HG03442 (cell line): ENCODE data around the gene HRK.

ENCODE experiments used
- ATAC-seq: cut with Tn5 transposase; IDR thresholded peaks from one replicate; pipeline ENCODE4 v1.9.1; 2021; ENCODE audit warnings: mild to moderate bottlenecking, moderate library complexity; ENCODE audit not compliant: unreplicated experiment

HRK gene

GRCh38 chr12:116881325-116881876 is at the start of gene HRK:
HRK (minus strand) TSS chr12:116881441; CDS start chr12:116881307, 134 bp downstream.
- no peak for ATAC-seq

- no peak for ATAC-seq
These were observed 48.6 kb upstream of the HRK start for GRCh38 chr12:116929885-116930284.

GRCh38 chr12:116928504-116928903 is 47.3 kb upstream of the HRK start:
- ATAC-seq, result no peak

- no peak for ATAC-seq
These were observed 46.2 kb upstream of the HRK start for GRCh38 chr12:116927244-116927940.

DNA sequence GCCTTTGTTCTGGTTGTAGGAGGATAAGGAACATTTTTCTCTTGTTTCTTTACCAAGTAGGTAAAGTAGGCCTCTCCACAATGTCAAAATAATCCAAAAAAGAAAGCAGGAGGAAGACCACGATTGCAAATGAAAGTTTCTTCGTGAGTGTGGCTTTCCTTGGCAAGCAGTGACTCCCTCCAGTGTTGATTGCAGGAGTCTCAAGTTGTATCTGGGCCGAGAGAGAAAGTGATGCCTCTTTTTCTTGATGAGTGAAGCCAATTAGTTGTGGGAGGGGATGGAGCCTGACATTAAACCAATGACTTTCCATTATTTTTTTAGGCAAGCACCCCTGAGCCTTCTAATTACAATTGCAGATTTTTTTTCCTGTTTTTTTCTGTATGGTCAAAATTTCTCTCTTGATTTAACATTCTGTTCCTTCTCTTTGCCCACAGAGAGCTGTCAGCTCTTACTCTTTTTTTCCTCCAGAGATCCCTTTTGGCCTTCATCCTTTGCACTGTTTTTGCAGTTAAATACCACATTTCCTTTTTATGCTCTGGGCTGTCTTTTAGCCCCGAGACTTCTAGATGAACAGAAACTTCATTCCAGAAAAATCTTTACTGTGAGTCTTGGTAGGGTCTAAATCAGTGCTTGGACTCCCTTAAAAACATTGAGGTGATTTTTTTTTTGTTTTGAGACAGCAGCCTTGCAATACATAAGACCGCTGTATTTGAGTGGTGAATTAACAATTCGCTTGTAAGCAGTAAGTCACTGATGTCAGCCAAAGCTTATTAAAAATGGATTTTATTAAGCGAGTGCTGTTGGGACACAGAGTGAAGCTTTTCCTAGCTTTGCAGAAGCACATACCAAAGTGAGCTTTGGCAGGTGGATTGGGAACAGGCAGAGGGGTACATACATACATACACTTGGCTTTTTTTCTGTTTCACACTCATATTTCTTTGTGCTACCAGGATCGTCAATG is 45.3 kb upstream of the HRK start:
- no peak for ATAC-seq

GRCh38 chr12:116924558-116925453 is 43.6 kb upstream of the HRK start:
- peak; percentile 66 for ATAC-seq

DNA sequence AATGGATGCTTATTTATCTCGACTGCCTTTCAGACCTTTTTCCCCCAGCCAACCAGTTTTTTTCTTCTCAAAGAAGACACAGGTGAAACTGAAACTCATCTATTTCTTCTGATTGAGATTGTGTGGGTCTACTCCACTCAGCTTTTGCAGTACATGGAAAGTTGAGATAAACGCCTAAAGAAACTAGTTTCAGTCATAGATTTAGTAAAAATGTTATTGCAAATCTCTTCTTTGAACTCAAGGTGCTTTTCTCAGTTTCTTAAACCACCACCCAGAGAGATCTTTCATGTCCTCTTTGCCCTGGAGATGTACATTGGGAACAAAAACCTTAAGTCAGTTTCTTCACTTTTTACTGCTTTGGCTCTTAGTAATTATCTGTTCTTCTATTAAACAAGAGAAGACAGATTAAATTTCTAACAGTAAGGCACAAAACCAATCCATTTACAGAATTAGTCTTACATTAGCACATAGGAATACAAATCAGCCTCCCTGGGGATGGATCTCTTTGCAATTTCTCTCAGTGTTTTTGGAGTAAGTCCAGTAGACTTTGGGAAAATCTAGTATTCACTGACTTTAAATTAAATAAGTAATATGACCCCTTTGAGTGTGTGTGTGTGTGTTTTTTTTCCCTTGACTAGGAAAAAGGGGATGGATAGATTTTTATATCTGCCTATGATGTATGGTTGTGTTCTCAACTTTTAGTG is 41.1 kb upstream of the HRK start:
- ATAC-seq, result peak; percentile 71

- ATAC-seq, result no peak
These were observed 39.7 kb upstream of the HRK start for GRCh38 chr12:116920939-116921338.

DNA sequence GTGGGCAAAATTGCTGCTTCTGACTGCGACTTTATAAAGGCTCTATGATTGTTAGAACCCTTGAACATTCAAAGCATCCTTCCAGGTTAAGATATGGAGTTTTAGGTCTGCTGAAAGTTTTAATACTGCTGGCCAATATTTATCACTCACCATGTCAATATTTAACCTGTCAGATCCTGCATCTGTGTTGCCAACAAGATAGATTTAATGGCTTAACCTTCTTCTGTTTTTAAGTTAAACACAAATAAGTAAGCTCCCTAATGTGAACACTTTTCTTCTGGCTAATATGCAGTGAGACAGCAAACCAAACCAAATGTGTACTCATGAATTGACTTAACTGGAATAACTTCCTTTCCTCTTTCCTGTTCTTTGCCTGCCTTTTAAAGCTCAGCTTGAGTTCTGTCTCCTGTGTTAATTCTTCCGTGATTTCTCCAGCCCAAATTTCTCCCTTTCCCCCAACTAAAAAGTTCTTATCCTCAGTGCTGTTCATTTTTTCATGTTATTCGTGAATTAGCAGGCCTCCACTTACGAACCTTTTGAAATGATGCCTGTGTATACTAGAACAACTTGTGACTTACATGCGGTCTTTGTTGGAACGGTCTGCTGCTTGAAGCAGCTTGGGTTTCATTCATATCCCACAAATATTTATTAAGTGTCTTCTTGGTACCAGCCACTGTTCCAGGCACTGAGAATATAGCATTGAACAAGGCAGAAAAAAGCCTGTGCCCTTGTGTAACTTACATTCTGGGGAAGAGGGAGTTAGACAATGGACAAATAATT is 38.7 kb upstream of the HRK start:
- ATAC-seq, result no peak

DNA sequence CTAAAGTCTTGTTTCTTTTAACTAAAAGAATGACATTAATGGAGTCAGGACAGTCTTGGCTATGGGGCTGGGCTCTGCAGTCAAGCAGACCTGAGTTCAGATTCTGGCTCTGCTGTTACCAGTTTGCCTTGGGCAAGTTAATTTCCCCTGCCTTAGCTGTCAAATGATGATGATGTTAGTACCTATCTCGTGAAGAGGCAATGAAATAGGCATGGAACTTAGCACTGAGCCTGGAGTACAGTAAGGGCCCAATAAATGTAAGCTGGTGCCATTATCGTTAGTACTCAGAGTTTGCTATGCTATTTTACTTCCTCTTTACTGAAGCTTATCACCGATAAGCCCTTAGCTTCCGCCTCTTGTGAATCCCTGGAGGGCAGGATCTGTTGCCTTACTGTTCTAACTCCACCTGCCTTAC is 38.0 kb upstream of the HRK start:
- ATAC-seq, result no peak

GRCh38 chr12:116918464-116918863 is 37.2 kb upstream of the HRK start:
- ATAC-seq, result no peak

DNA sequence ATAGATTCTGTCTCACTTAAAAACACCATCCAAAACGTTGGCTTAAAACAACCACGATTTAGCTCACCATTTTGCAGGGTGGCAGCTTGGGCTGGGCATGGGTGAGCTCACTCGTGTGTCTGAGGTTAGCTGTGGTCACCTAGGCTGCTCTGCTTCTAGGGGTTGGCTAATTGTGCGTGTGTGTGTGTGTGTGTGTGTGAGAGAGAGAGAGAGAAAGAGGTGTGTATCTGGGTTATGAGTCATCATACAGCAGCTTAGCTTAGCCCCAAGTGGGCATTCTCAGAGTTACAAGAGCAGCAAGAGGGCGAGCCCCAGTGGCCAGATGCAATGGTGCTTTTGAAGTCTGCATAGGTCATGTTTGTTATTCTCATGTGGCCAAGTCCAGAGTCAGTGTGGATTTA is 35.5 kb upstream of the HRK start:
- peak; percentile 96 for ATAC-seq

GRCh38 chr12:116916122-116916521 is 34.9 kb upstream of the HRK start:
- no peak for ATAC-seq

GRCh38 chr12:116915326-116915725 is 34.1 kb upstream of the HRK start:
- no peak for ATAC-seq

GRCh38 chr12:116910645-116911451 is 29.6 kb upstream of the HRK start, which contains the start of gene FBXW8:
FBXW8 (plus strand) TSS chr12:116910950; CDS start chr12:116911038, 88 bp downstream.
- peak; percentile 86 for ATAC-seq

GRCh38 chr12:116910280-116910644 is 29.0 kb upstream of the HRK start:
- no peak for ATAC-seq

GRCh38 chr12:116906285-116906684 is 25.0 kb upstream of the HRK start:
- no peak for ATAC-seq

- no peak for ATAC-seq
These were observed 22.6 kb upstream of the HRK start for GRCh38 chr12:116903818-116904217.
